ENCODE data around the gene SIGLEC8. TPM values are rescaled to one million over a fixed set of nuclear protein-coding genes. Genes with fewer than 3 reads are reported as not detected.
A peak's percentile ranks its signal among the peaks of the same experiment; 100 is the strongest.

The SIGLEC8 gene
- total and polyA plus RNA-seq, 8 donors = 0.04 to 0.99 (median 0.47) TPM; not detected in 4

GRCh38 chr19:51476164-51476563, 17.9 kb upstream of the SIGLEC8 start:
- Histone ChIP-seq H3K27ac (no peak overlapping the region), H3K4me3 (no peak overlapping the region), H3K27me3 (peaks cover 0 to 61% of the 10 kb centered on the region in 2 donors), H3K4me1 (peaks cover 0 to 3% of the 10 kb centered on the region in 2 donors), H3K36me3 (no peaks in the 10 kb centered on the region), H3K9me3 (no peaks in the 10 kb centered on the region)
- intact Hi-C loops (cut with DNase I) = loop anchor here in 1 of 2 donors (10.0 kb wide), 1 partner anchor 179 kb away; no protein-coding TSS in a partner anchor
- DNase-seq (no peak), ATAC-seq (no peak)
- no peak for TF ChIP-seq CTCF (IDR thresholded peaks at IDR 0.05)

- H3K4me1 ChIP-seq = peaks cover 0 to 8% of the 10 kb centered on the region in 2 donors
- peak in 3 of 4 donors; percentile 32 to 70 (median 64) for DNase-seq
- peak; percentile 93 for ATAC-seq
- intact Hi-C loops (cut with DNase I) = loop anchor here in 1 of 2 donors (10.0 kb wide), 1 partner anchor 182 kb away; no protein-coding TSS in a partner anchor
- peaks cover 0 to 36% of the 10 kb centered on the region in 2 donors for H3K27me3 ChIP-seq
- H3K9me3 ChIP-seq = no peaks in the 10 kb centered on the region
- no peaks in the 10 kb centered on the region for H3K36me3 ChIP-seq
- H3K4me3 ChIP-seq = no peak overlapping the region
- TF ChIP-seq CTCF (IDR thresholded peaks at IDR 0.05) = peak; percentile 81 to 96
- H3K27ac ChIP-seq = no peak overlapping the region
Measured at GRCh38 chr19:51473009-51473707, 14.9 kb upstream of the SIGLEC8 start.

- no peak for TF ChIP-seq CTCF (IDR thresholded peaks at IDR 0.05)
- intact Hi-C loops (cut with DNase I) = loop anchor here in 1 of 2 donors (10.0 kb wide), 1 partner anchor 182 kb away; no protein-coding TSS in a partner anchor
- H3K4me3 ChIP-seq = no peak overlapping the region
- no peaks in the 10 kb centered on the region for H3K36me3 ChIP-seq
- H3K4me1 ChIP-seq = peaks cover 0 to 13% of the 10 kb centered on the region in 2 donors
- ATAC-seq = no peak
- H3K27me3 ChIP-seq = peaks cover 0 to 31% of the 10 kb centered on the region in 2 donors
- no peaks in the 10 kb centered on the region for H3K9me3 ChIP-seq
- H3K27ac ChIP-seq = no peak overlapping the region
- DNase-seq = no peak
Measured at GRCh38 chr19:51472607-51473006, 14.4 kb upstream of the SIGLEC8 start.

- no peak for DNase-seq
- Histone ChIP-seq H3K9me3 (no peaks in the 10 kb centered on the region), H3K4me3 (no peak overlapping the region), H3K4me1 (peaks cover 0 to 21% of the 10 kb centered on the region in 2 donors), H3K27me3 (peaks cover 0 to 30% of the 10 kb centered on the region in 2 donors), H3K36me3 (no peaks in the 10 kb centered on the region), H3K27ac (no peak overlapping the region)
- ATAC-seq = no peak
- intact Hi-C loops (cut with DNase I) = loop anchor here in 1 of 2 donors (10.0 kb wide), 1 partner anchor 183 kb away; no protein-coding TSS in a partner anchor
- no peak for TF ChIP-seq CTCF (IDR thresholded peaks at IDR 0.05)
Measured at GRCh38 chr19:51471527-51471926, 13.3 kb upstream of the SIGLEC8 start.

- DNase-seq = no peak
- no peak for ATAC-seq
- H3K36me3 ChIP-seq = no peaks in the 10 kb centered on the region
- H3K9me3 ChIP-seq = no peaks in the 10 kb centered on the region
- no peak overlapping the region for H3K4me3 ChIP-seq
- peaks cover 0 to 30% of the 10 kb centered on the region in 2 donors for H3K27me3 ChIP-seq
- intact Hi-C loops (cut with DNase I) = loop anchor here in 1 of 2 donors (10.0 kb wide), 1 partner anchor 184 kb away; no protein-coding TSS in a partner anchor
- H3K4me1 ChIP-seq = peaks cover 0 to 21% of the 10 kb centered on the region in 2 donors
- no peak overlapping the region for H3K27ac ChIP-seq
- no peak for TF ChIP-seq CTCF (IDR thresholded peaks at IDR 0.05)
Measured at GRCh38 chr19:51470966-51471365, 12.7 kb upstream of the SIGLEC8 start.

Data from left lung (tissue), 10 donors.